B cell (primary cell): Measurements from ENCODE around the gene ASTL. TPM values are rescaled to one million over a fixed set of nuclear protein-coding genes. Genes with fewer than 3 reads are reported as not detected.

ENCODE experiments used
- ATAC-seq: fragments of 200-7000 bp; cut with Tn5 transposase; one replicate; pipeline ENCODE4 v1.10.0; 2021; ENCODE audit warnings: low read depth, mild to moderate bottlenecking, moderate number of reproducible peaks, moderate library complexity
- CTCF ChIA-PET: fragments of 350-600 bp; sonication (Branson Sonifier 250); formaldehyde crosslinking; loops from one replicate; lab custom pipeline; 2021; ENCODE audit warnings: antibody characterized with exemption, inconsistent platforms; lab: Charles Lee
- POLR2A ChIA-PET: fragments of 350-600 bp; sonication (Branson Sonifier 250); formaldehyde crosslinking; loops from one replicate; lab custom pipeline; 2021; ENCODE audit warnings: antibody characterized with exemption; lab: Charles Lee
- DNase-seq: peaks from one replicate; pipeline ENCODE4 v3.0.0; 2013
- H2AFZ ChIP-seq: 2 replicates; pipeline ENCODE4 v1.6.1; 2012; ENCODE audit warnings: mild to moderate bottlenecking, low read depth, low read length; ENCODE audit not compliant: insufficient read depth, poor library complexity, severe bottlenecking
- H3K27ac ChIP-seq, 2 donors: 1 replicate in 1 of 2; 2 replicates in 1 of 2; pipeline ENCODE4 v1.5.1; 2012 to 2013; ENCODE audit warnings: low read length in 2 of 2, mild to moderate bottlenecking in 2 of 2, moderate library complexity in 1 of 2
- H3K27me3 ChIP-seq, 4 experiments: fragments of 200-600 bp in 1 of 4; sonication (generic) in 1 of 4; replicated peaks in 1 of 4; 1 replicate in 2 of 4; 2 replicates in 2 of 4; pipeline versions ENCODE4 v1.6.1 to v1.7.0; 2013 to 2016; ENCODE audit warnings: low read length in 3 of 4, mild to moderate bottlenecking in 2 of 4, mixed read lengths in 1 of 4, moderate library complexity in 1 of 4; ENCODE audit not compliant: insufficient read depth in 4 of 4, control insufficient read depth in 3 of 4; ENCODE audit errors: control extremely low read depth in 1 of 4
- H3K36me3 ChIP-seq, 2 experiments: replicated peaks in 1 of 2; 1 replicate in 1 of 2; 2 replicates in 1 of 2; pipeline versions ENCODE4 v1.6.1 to v1.7.1; 2013; ENCODE audit warnings: low read length in 1 of 2; ENCODE audit not compliant: insufficient read depth in 2 of 2, control insufficient read depth in 1 of 2; ENCODE audit errors: control extremely low read depth in 1 of 2, extremely low read depth in 1 of 2
- H3K4me1 ChIP-seq, 2 donors: fragments of 200-600 bp in 1 of 2; sonication (generic) in 1 of 2; 1 replicate in 1 of 2; 2 replicates in 1 of 2; pipeline versions ENCODE4 v1.5.1 to v1.6.1; 2013 to 2017; ENCODE audit warnings: low read length in 2 of 2; ENCODE audit not compliant: control insufficient read depth in 2 of 2, insufficient read depth in 2 of 2
- H3K4me2 ChIP-seq: replicated peaks from 2 replicates; pipeline ENCODE3; 2012; ENCODE audit warnings: mild to moderate bottlenecking, low read depth, low read length; ENCODE audit not compliant: poor library complexity, severe bottlenecking
- H3K4me3 ChIP-seq, 5 experiments: fragments of 200-600 bp in 1 of 5; sonication (generic) in 1 of 5; 1 replicate in 3 of 5; 2 replicates in 2 of 5; pipeline versions ENCODE4 v1.5.1 to v1.7.0; 2011 to 2016; ENCODE audit warnings: low read length in 4 of 5, mild to moderate bottlenecking in 4 of 5, low read depth in 2 of 5, control low read depth in 1 of 5, moderate library complexity in 1 of 5; ENCODE audit not compliant: insufficient read depth in 1 of 5; ENCODE audit errors: control extremely low read depth in 1 of 5, extremely low read depth in 1 of 5
- H3K79me2 ChIP-seq: fragments of 200-600 bp; sonication (generic); one replicate; pipeline ENCODE4 v1.6.0; 2016; ENCODE audit warnings: low read length; ENCODE audit not compliant: control insufficient read depth, insufficient read depth
- H3K9ac ChIP-seq: fragments of 200-600 bp; sonication (generic); 2 replicates; pipeline ENCODE4 v1.6.1; 2017; ENCODE audit warnings: mild to moderate bottlenecking, low read length, moderate library complexity
- H3K9me3 ChIP-seq, 3 donors: one replicate each; pipeline versions ENCODE4 v1.6.1 to v1.7.1; 2013; ENCODE audit warnings: low read length in 2 of 3; ENCODE audit not compliant: control insufficient read depth in 2 of 3, insufficient read depth in 1 of 3; ENCODE audit errors: control extremely low read depth in 1 of 3
- H4K20me1 ChIP-seq: 2 replicates; pipeline ENCODE4 v1.6.0; 2012; ENCODE audit warnings: mild to moderate bottlenecking, low read length; ENCODE audit not compliant: insufficient read depth, control insufficient read depth, poor library complexity, severe bottlenecking
- H3K27ac Mint-ChIP-seq: one replicate; pipeline ENCODE4 v1.8.0; 2021; ENCODE audit warnings: mixed read lengths
- H3K27me3 Mint-ChIP-seq: one replicate; pipeline ENCODE4 v1.8.0; 2021; ENCODE audit warnings: mixed read lengths
- H3K4me1 Mint-ChIP-seq: one replicate; pipeline ENCODE4 v1.8.0; 2021; ENCODE audit warnings: mixed read lengths
- H3K4me3 Mint-ChIP-seq: one replicate; pipeline ENCODE4 v1.8.0; 2021; ENCODE audit warnings: mixed read lengths
- H3K9me3 Mint-ChIP-seq: one replicate; pipeline ENCODE4 v1.8.0; 2022; ENCODE audit warnings: mixed read lengths; ENCODE audit not compliant: insufficient read depth
- EZH2 ChIP-seq: IDR thresholded peaks from 2 replicates; pipeline ENCODE4 v1.6.1; 2012; ENCODE audit warnings: borderline replicate concordance, low read depth, mild to moderate bottlenecking, moderate library complexity, low read length; ENCODE audit not compliant: insufficient read depth, poor library complexity, severe bottlenecking
- WGBS: methylation state at CpG from one replicate; pipeline ENCODE4 v1.1.5; 2013; ENCODE audit warnings: missing lambda C conversion rate; ENCODE audit not compliant: insufficient coverage; 5-methylcytosine and 5-hydroxymethylcytosine counted together
- intact Hi-C: fragments of 100-400 bp; cut with micrococcal nuclease; formaldehyde crosslinking; loops from one replicate; pipeline ENCODE4 v1.10.0; 2022
- polyA plus RNA-seq: library from polyadenylated mRNA; depleted of rRNA; stranded (reverse); fragments of >200 nt; gene quantifications from 2 replicates; pipeline ENCODE4 v1.2.3, GENCODE V29; 2012
- total RNA-seq, 2 donors: library from RNA; stranded (reverse); fragments of 120-200 nt in 1 of 2; gene quantifications; 1 replicate in 1 of 2; 2 replicates in 1 of 2; pipeline versions ENCODE4 v1.2.3 to v1.2.4, GENCODE V29; 2013 to 2022
- TF ChIP-seq, protein P1 (sequence below): fragments of 200-600 bp; IDR thresholded peaks from one replicate; pipeline ENCODE4 v1.8.0; 2022; ENCODE audit warnings: antibody characterized with exemption, mild to moderate bottlenecking

The ASTL gene
- total and polyA plus RNA-seq, 2 donors (not counting 1 experiment from before 2014, with no cell fraction given): 0.15 to 0.59 TPM

- WGBS: 100% methylated on average over 1 of the region's 1 CpG
- DNase-seq: no peak
These were observed 41.7 kb upstream of the ASTL start for GRCh38 chr2:96180002-96180401.

GRCh38 chr2:96176661-96177060, 38.4 kb upstream of the ASTL start:
- intact Hi-C loops: no loop called here
- H3K27me3 Mint-ChIP-seq: no peaks in the 10 kb centered on the region
- peaks cover 7% of the 10 kb centered on the region for H3K4me1 Mint-ChIP-seq
- no peak overlapping the region for H3K4me3 ChIP-seq
- DNase-seq (no peak), ATAC-seq (no peak)
- H3K36me3 ChIP-seq: no peaks in the 10 kb centered on the region
- no peak overlapping the region for H3K9ac ChIP-seq
- ChIA-PET CTCF (interaction anchor here (0.7 to 17.6 kb wide), 4 partner anchors 32 to 333 kb away, joined by 3 to 1065 read pairs (median 14); partner anchors contain the start of genes ASTL and DUSP2), POLR2A (interaction anchor here (0.7 kb wide), 1 partner anchor 32 kb away, joined by 4 read pairs; the partner anchor contains the start of gene DUSP2)
- no peak overlapping the region for H3K4me3 Mint-ChIP-seq
- H3K9me3 ChIP-seq: no peaks in the 10 kb centered on the region
- WGBS: no CpG with 5 or more reads among the region's 4 CpGs
- TF ChIP-seq, protein P1, sequence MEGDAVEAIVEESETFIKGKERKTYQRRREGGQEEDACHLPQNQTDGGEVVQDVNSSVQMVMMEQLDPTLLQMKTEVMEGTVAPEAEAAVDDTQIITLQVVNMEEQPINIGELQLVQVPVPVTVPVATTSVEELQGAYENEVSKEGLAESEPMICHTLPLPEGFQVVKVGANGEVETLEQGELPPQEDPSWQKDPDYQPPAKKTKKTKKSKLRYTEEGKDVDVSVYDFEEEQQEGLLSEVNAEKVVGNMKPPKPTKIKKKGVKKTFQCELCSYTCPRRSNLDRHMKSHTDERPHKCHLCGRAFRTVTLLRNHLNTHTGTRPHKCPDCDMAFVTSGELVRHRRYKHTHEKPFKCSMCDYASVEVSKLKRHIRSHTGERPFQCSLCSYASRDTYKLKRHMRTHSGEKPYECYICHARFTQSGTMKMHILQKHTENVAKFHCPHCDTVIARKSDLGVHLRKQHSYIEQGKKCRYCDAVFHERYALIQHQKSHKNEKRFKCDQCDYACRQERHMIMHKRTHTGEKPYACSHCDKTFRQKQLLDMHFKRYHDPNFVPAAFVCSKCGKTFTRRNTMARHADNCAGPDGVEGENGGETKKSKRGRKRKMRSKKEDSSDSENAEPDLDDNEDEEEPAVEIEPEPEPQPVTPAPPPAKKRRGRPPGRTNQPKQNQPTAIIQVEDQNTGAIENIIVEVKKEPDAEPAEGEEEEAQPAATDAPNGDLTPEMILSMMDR: no peak
- TF ChIP-seq EZH2: no peak
- no peaks in the 10 kb centered on the region for H3K9me3 Mint-ChIP-seq
- H3K4me2 ChIP-seq: no peak overlapping the region
- no peak overlapping the region for H3K27ac ChIP-seq
- no peaks in the 10 kb centered on the region for H3K27me3 ChIP-seq
- peaks cover 0 to 3% of the 10 kb centered on the region in 2 donors for H3K4me1 ChIP-seq
- H3K79me2 ChIP-seq: no peaks in the 10 kb centered on the region
- no peaks in the 10 kb centered on the region for H4K20me1 ChIP-seq
- no peak overlapping the region for H3K27ac Mint-ChIP-seq
- H2AFZ ChIP-seq: no peak overlapping the region

More at GRCh38 chr2:96180002-96180401, 41.7 kb upstream of the ASTL start:
- Histone ChIP-seq H3K4me2 (no peak overlapping the region), H3K9ac (no peak overlapping the region), H3K4me3 (no peak overlapping the region), H3K79me2 (no peaks in the 10 kb centered on the region), H3K4me1 (no peaks in the 10 kb centered on the region), H3K27ac (no peak overlapping the region), H4K20me1 (no peaks in the 10 kb centered on the region), H3K27me3 (no peaks in the 10 kb centered on the region), H3K36me3 (peaks cover 2 to 10% of the 10 kb centered on the region in 2 experiments), H2AFZ (no peak overlapping the region), H3K9me3 (no peaks in the 10 kb centered on the region)
- intact Hi-C loops: no loop called here
- TF ChIP-seq, protein P1: no peak
- TF ChIP-seq EZH2: no peak
- POLR2A ChIA-PET: no interaction called here
- Mint-ChIP-seq H3K27ac (no peak overlapping the region), H3K9me3 (no peaks in the 10 kb centered on the region), H3K27me3 (no peaks in the 10 kb centered on the region), H3K4me3 (no peak overlapping the region), H3K4me1 (peaks cover 3% of the 10 kb centered on the region)
- CTCF ChIA-PET: interaction anchor here (0.6 to 3.0 kb wide), 8 partner anchors 38 to 290 kb away, joined by 3 to 20 read pairs (median 4); partner anchors contain the start of gene ASTL
- ATAC-seq: no peak
